HG02970 (cell line): ENCODE measurements around the gene SETD2.
"Not testable (repeated sequence)": the region's sequence is repeated elsewhere in the genome, so short reads cannot be mapped to it uniquely, and the experiment has no call there.

Experiments used
- ATAC-seq: cut with Tn5 transposase; IDR thresholded peaks from one replicate; pipeline ENCODE4 v1.9.1; 2021; ENCODE audit warnings: mild to moderate bottlenecking, moderate library complexity, moderate number of reproducible peaks; ENCODE audit not compliant: unreplicated experiment, low FRiP score

Gene SETD2

DNA sequence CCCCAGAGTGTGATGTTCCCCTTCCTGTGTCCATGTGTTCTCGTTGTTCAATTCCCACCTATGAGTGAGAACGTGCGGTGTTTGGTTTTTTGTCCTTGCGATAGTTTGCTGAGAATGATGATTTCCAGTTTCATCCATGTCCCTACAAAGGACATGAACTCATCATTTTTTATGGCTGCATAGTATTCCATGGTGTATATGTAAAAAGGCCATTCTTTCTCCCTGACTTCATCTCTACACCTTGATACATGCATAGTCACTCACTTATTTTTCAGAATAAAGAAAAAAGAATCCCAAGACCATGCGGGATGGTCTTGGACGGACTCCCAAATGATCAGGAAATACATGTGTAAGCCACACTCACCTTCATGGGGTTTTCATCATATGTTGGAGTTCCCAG lies 126.6 kb downstream of the SETD2 start:
- not testable (repeated sequence) for ATAC-seq

DNA sequence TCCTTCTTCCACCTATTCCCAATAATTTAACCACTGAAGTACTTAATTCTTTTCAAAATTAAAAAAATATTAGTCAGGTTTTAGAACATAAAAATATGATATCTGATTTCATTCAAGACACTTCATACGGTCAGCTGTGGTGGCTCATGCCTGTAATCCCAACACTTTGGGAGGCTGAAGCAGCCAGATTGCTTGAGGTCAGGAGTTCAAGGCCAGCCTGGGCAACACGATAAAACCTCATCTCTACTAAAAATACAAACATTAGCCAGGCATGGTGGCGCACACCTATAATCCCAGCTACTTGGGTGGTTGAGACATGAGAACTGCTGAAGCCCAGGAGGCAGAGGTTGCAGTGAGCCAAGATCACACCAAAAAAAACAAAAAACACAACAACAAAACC lies 127.8 kb downstream of the SETD2 start:
- no peak for ATAC-seq

DNA sequence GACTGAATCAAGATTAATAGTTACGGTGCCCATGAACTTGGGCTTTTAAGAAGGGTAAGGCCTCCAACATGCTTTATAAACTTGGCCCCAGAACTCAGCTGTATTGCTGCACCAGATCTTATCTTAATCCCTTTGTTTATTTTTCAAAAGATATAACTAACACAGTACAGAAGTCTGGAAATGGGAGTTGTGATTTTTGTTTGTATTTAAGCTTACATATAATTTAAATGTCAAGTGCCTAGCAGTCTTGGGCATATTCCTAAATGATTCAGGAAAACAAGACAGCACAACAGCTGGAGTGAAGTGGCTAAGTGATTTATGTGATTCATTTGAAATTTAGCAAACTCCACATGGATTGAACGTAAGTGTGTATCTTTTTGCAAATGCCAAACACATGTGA lies 128.3 kb downstream of the SETD2 start:
- ATAC-seq, result no peak

DNA sequence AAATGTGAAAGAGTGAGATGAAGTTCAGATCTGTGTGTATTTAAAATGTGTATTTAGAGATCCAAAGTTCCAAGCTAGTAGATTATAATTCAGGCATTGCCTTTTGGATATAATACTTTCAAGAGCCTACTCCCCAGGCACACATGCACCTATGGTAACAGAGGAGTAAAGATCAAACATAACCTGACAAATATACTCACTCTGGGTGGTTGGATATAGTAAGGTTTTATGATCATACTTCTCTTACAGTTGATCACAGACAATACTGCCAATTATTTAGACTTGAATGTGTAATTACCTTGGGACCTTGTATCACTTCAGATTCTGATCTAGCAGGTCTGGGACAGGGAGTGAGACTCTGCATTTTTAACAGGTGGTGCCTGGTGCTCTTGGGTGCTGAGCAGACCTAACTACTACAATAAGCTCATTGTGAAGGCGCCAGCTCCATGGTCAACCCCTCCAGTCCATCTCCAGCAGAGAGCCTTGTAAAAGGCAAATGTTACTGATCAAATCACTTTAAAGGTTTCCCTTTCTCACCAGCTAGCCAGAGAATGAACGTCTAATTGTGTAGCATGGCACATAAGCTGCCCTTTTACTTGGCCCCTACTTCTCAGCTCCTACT lies 128.9 kb downstream of the SETD2 start:
- ATAC-seq, result no peak

DNA sequence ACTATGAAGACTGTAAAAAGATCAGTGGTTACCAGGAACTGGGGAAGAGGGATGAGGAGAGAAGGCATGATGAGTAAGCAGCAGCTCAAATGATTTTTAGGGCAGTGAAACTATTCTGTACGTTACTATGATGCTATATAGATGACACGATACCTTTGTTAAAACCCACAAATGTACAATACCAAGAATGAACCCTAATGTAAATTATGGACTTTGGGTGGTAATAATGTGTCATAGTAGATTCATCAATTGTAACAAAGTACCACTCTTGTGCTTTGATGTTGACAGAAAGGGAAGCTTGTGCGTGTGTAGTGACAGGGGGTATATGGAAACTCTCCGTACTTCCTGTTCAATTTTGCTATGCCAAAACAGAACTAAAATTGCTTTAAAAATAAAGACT lies 132.9 kb downstream of the SETD2 start:
- ATAC-seq, result not testable (repeated sequence)

DNA sequence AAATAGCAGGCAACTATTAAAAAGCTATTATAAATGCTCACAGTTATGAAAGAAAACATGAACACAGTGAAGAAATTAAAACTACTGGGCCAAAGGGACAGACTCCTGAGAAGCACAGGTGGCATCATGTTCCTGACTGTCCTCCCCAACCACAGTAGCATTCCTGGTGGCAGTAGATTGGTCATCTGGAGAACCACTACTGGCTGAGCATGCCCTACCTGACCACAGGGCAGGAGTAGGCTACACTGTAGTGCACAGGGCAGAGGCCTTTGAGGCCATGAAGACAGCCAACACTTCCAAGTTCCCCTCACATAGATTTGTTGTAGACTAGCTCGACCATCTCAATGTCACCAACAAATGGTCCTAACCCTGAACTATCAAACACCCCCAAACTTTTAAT lies 135.2 kb downstream of the SETD2 start:
- no peak for ATAC-seq

DNA sequence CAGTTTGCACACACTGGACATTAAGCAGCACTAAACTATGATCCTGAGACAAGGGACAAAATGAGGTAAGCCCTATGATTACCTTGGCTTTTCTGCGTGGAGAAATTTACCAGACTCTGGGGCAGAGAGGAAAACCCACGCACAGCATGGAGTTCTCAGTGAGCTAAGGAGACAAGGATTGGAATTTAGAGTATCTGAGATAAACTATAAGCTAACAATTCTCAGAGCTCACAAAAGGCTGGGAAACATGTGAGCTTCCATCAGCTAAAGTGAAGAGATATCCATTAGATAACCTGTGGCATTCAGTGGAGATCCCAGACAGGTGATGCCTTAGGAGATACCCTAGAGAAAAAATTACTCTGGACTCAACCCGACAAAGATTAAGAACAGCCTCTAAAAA lies 135.8 kb downstream of the SETD2 start:
- ATAC-seq, result no peak

DNA sequence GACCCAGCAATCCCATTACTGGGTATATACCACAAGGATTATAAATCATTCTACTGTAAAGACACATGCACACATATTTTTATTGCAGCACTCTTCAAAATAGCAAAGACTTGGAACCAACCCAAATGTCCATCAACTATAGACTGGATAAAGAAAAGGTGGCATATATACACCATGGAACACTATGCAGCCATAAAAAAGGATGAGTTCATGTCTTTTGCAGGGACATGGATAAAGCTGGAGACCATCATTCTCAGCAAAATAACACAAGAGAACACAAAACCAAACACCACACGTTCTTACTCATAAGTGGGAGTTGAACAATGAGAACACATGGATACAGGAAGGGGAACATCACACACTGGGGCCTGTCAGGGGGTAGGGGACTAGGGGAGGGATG lies 137.5 kb downstream of the SETD2 start:
- not testable (repeated sequence) for ATAC-seq

DNA sequence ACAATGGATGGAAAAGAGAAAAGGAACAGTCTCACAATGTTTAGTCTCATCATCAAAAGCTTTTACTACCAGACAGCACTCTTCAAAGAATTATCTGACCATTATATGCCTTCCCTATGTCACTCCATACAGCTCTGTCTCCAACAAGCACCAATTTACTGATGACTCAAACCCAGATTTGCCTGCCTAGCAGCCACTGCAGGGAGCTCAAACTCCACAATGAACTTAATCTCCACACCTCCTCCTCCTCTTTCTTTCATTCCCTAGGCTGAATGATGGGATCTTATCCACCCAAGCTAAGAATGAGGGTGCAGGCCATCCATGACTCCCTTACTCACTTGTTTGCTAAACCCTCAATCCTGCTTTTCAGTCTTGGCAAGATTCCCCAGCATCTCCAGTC lies 139.0 kb downstream of the SETD2 start:
- ATAC-seq, result no peak

DNA sequence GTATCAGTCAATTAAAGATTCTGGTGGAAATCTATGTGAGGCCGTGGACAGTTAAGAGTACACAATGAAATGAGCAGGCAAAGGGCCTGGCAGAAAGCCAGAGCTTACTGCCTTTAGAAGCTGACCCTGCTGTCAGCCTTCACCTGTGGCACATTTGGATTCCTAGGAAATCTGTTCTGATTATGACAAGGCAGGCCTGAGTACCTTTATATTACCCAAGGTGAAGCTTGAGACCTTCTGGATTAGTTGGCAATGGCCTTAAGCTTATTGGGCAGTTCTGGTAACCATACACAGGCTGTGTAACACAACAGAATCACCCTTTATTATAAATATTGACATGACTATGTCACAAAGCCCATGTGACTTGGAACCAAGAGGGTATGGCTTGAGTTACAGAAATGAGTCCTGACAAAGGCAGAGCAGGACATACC lies 141.3 kb downstream of the SETD2 start:
- ATAC-seq, result no peak

DNA sequence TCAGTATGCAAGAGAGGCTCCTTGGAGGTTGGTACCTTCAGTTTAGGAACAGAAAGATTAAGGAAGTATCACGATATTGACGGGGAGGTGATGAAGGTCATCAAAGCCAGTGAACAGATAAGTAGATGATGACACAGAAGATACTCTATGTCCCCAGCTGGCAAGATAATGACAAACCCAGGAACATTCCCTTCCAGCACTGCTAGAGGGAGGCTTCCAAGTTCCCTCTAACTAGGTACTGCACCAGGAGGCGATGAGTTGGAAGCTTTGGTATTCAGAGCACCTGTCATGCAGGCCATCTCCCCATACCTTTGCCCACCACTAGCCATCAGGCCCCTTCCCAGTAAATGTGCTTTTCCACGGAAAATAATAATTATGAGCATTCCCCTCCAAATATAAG lies 143.6 kb downstream of the SETD2 start:
- no peak for ATAC-seq

DNA sequence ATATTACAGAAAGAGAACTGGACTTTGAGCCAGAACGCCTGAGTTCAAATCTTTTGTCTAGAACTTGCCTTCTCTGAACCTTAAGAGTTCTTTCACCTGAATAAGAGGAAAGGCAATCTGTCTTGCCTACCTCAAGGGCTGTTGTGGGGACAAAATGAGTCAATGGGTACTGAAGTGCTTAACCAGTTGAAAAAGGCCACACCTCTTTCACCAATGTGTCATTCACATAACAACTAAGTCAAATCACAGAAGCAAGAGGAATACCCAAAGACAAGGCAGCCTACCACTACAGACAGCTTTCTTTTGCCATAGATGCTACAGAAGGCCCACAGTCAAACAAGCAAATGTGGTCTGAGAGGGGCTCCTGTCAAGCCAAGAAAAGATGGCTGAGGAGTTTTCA lies 144.7 kb downstream of the SETD2 start:
- no peak for ATAC-seq

DNA sequence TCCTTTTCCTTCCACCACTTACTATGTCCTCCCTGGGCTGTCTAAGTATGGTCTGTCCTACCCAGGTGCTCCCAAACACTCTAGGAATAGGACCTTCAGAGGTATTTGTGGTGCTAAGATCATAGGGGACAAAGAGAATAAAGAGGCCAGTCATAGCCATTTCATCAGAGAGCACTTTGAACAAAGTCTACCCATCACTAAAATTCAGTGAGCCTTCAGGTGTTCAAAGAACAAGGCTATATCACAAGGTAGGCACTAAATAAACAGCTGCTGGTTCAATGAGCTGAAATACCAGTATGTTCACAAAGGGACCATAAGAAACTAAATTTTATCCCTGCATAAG lies 145.7 kb downstream of the SETD2 start:
- ATAC-seq, result no peak

DNA sequence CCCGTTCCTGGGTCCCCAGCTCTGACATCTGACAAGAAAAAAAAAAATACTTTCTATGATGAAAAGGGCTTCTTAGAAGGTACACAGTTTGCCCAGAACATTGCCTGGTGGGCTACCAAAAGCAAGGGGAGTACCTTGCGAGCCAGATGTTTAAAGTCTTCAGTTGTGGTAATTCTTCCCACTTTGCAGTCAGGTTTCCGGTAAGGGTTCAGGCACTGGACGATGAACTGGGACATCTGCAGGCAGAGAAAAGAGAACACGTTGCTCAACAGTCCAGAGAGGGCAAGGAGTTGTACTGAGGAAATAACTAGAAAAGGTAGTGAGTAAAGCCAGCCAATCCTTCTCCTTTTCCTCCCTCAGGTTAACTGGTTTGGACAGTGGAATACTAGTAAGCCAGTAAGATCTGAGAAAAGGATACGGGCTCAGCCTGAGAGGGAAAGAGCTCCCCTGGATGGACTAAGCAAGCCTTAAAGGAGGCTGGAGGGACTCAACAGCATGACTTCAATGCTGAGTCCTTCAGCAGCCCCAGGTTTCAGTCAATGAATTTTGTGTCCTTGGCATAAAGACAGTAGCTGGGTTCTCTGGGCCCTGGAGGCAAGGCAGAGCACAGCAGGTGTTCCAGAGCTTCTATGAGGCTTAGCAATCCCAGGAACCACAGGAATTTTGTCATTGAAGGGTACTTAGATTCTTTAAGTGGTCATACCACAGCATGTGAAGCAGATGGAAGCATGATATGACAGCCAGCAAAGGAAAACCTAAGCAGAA lies 146.2 kb downstream of the SETD2 start:
- ATAC-seq, result no peak

DNA sequence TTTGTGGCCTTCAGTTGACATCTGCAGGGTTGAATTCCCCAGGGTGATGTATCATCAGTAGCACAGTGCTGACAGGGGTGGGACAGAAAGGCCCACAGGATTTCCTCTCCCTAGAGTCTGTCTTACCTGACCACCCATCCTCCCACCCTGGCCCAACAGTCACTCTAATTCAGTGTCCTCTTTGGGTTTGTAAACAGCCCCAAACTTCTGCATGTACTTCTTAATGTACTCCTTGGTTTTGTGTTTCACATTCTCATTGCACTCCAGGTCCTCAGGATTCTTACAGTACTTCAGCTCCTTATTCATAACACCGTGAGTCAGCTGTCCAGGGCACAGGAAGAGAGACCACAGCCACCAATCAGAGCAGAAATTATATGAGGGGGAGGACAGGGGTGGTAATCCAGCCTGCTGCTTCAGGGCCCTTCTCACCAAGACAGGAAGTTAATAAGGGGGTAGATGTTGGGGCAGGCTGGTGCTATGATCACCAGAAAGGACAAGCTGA lies 146.9 kb downstream of the SETD2 start:
- no peak for ATAC-seq

DNA sequence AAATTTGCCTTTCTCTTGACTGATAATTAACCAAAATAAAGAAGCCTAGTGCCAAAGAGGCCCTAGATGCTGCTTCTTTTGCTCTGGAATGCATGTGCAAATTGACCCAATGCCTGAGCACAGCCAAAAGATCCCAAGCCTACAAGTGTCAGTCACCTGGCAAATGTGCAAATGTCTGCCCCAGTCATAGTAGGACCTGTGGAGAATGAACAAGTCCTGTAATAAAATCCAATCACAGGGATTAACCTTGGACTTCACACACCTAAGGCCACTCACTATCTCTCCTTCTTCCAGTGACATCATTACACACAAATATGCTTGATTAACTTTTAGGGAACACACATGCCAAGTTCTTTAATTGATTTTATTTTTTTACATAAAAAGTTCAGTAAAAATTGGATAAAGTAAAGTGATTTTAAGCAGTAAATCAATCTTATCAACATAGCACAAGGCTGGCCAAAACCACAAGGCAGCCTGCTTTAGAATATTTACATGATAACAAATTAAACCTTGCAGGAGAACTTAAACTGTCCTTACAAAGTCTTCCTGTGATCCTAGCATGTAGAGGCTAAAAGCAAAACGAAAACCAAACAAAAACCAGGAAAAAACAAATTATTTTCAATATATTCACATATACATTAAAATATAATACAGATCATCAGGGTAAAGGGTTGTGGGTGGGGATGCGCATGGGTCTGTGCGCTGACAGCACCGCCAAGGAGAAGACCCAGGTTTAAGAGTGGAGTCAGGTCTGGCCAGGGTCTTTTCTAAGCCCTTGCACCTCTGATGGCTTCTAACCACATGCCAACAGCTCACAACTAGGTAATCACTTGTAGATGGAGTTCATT lies 147.6 kb downstream of the SETD2 start:
- no peak for ATAC-seq

DNA sequence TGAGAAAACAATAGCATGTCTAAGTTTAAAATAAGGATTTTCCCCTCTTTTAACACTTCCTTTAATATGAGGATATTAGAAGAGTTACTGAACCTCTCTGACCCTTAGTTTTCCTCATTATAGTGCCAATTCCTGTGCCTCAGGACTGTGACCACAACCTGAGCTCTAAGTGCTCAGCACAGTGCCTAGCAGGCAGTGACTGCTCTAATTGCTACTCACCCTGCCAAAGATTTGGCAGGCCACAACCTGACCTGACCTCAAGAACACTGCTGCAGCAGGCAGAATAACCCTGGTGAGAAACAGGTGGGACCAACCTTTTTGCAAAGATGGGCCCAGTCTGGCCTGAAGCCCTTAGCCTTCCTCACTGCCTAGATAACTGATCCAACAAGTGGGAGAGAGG lies 148.8 kb downstream of the SETD2 start:
- no peak for ATAC-seq

DNA sequence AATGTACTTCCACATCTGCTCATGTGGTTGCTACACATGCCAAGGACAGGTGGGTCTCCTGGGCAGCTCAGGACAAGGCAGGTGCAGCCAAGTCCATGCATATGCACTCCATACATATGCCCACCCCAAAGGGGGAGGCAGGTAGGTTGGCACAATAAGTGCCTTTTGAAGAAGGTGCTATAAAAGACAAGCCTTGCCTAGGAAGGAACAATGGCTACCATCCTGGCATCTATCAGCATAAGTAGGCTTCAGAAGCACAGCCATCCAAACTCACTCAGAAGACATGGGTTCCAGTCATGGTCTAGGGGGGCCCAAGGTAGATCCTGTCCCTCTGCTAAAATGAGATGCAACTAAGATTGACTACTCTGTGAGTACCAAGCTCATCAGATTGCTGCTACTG lies 149.9 kb downstream of the SETD2 start:
- no peak for ATAC-seq

DNA sequence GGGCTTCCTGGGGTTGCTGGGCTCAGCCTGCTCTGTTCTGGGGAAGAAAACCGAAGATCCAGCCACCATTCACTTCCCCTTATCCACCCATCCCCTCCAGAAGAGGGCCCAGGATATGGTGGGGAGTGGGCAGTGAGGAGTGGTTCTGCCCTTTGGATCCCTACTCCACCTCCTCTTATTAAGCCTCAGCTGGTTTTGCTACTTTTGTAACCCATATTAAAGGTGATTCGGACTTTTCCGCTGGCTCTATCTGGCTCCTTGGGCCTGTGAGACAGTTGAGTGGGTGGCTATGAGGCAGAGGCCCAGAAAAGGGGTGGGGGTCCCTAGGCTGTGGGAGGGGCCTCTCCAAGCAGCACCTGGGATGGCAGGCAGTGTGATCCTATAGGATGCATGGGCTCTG lies 150.7 kb downstream of the SETD2 start:
- ATAC-seq, result no peak

DNA sequence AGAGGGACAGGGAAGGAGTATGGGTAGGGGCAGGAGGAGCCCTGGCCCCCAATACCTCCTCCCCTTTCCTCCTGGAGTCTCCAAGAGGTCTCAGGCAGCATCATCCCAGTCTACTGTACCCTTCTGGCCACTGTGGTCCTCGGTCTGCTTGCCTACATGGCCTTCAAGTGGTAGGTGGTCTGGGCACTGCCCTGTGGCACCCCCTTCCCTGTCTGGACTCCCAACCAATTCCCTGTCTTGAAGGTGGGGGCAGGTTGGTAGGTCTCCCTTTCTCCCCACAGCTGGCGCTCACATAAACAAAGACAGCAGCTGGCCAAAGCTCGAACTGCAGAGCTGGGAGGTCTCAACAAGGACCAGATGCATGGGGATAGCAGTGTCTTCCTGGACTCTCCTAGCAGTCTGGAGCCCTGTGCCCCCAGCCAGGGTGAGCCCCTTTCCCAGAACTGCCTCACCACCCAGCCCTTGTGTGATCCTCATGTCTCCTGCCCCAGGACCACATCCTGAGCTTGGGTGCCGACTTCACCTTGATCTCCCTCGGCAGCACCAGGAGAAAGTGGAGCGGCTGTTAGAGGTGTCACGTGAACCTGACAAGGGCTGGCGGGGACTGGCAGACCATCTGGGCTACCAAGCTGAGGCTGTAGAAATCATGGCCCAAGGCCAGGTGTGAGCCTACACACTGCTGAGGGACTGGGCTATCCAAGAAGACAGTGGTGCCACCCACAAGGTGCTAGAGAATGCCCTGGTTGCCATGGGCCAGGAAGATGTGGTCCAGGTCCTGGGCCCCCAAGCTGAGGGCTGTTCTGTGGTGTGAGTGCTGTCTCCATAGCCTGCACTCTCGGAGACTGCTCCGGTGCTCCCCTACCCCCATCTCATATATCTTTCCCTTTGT lies 151.3 kb downstream of the SETD2 start:
- no peak for ATAC-seq
